Measurements from ENCODE around the gene FOXK2.

The FOXK2 gene

GRCh38 chr17:82600731-82601446 is 81.4 kb downstream of the FOXK2 start:
- H2AFZ ChIP-seq (ENCODE audit: low read depth), result no peak overlapping the region
- no peaks in the 10 kb centered on the region for H3K79me2 ChIP-seq (ENCODE audit: insufficient read depth, low read depth)
- H3K4me3 ChIP-seq (IDR thresholded peaks at IDR 0.05; ENCODE audit: insufficient read depth, low read depth, low read length), result no peak overlapping the region
- no peak overlapping the region for H3K27ac ChIP-seq
- no peaks in the 10 kb centered on the region for H3K27me3 ChIP-seq (ENCODE audit: insufficient read depth, low read depth)
- no peaks in the 10 kb centered on the region for H4K20me1 ChIP-seq (ENCODE audit: insufficient read depth)
- H3K36me3 ChIP-seq (ENCODE audit: insufficient read depth), result no peaks in the 10 kb centered on the region; the same call in 1 of the 2 replicates
- H3K9ac ChIP-seq, result no peak overlapping the region
- H3K4me2 ChIP-seq, result no peak overlapping the region
- H3K4me1 ChIP-seq (ENCODE audit: low read depth, poor library complexity, severe bottlenecking), result no peaks in the 10 kb centered on the region
- no peak for TF ChIP-seq CTCF (conservative IDR thresholded peaks at IDR 0.05; ENCODE audit: low read depth, low read length)

- TF ChIP-seq CTCF (conservative IDR thresholded peaks at IDR 0.05; ENCODE audit: low read depth, low read length), result no peak
- no peak overlapping the region for H3K9ac ChIP-seq
- no peaks in the 10 kb centered on the region for H3K79me2 ChIP-seq (ENCODE audit: insufficient read depth, low read depth)
- H2AFZ ChIP-seq (ENCODE audit: low read depth), result no peak overlapping the region
- H3K27me3 ChIP-seq (ENCODE audit: insufficient read depth, low read depth), result no peaks in the 10 kb centered on the region
- no peaks in the 10 kb centered on the region for H3K4me1 ChIP-seq (ENCODE audit: low read depth, poor library complexity, severe bottlenecking)
- H3K36me3 ChIP-seq (ENCODE audit: insufficient read depth), result no peaks in the 10 kb centered on the region; the same call in 1 of the 2 replicates
- no peaks in the 10 kb centered on the region for H4K20me1 ChIP-seq (ENCODE audit: insufficient read depth)
- H3K4me3 ChIP-seq (IDR thresholded peaks at IDR 0.05; ENCODE audit: insufficient read depth, low read depth, low read length), result no peak overlapping the region
- H3K4me2 ChIP-seq, result no peak overlapping the region
- no peak overlapping the region for H3K27ac ChIP-seq
These were observed 82.0 kb downstream of the FOXK2 start for GRCh38 chr17:82601447-82602000.

GRCh38 chr17:82602487-82602886 is 83.0 kb downstream of the FOXK2 start:
- Histone ChIP-seq H4K20me1 (ENCODE audit: insufficient read depth) (no peaks in the 10 kb centered on the region), H3K4me1 (ENCODE audit: low read depth, poor library complexity, severe bottlenecking) (no peaks in the 10 kb centered on the region), H3K79me2 (ENCODE audit: insufficient read depth, low read depth) (no peaks in the 10 kb centered on the region), H3K4me3 (IDR thresholded peaks at IDR 0.05; ENCODE audit: insufficient read depth, low read depth, low read length) (no peak overlapping the region), H3K27me3 (ENCODE audit: insufficient read depth, low read depth) (no peaks in the 10 kb centered on the region), H2AFZ (ENCODE audit: low read depth) (no peak overlapping the region), H3K9ac (no peak overlapping the region), H3K36me3 (ENCODE audit: insufficient read depth) (no peaks in the 10 kb centered on the region; the same call in 1 of the 2 replicates), H3K4me2 (no peak overlapping the region), H3K27ac (no peak overlapping the region)
- no peak for TF ChIP-seq CTCF (conservative IDR thresholded peaks at IDR 0.05; ENCODE audit: low read depth, low read length)

GRCh38 chr17:82602986-82603710 is 83.6 kb downstream of the FOXK2 start:
- Histone ChIP-seq H3K36me3 (ENCODE audit: insufficient read depth) (no peaks in the 10 kb centered on the region; the same call in 1 of the 2 replicates), H4K20me1 (ENCODE audit: insufficient read depth) (no peaks in the 10 kb centered on the region), H3K79me2 (ENCODE audit: insufficient read depth, low read depth) (no peaks in the 10 kb centered on the region), H3K4me1 (ENCODE audit: low read depth, poor library complexity, severe bottlenecking) (no peaks in the 10 kb centered on the region), H3K27me3 (ENCODE audit: insufficient read depth, low read depth) (no peaks in the 10 kb centered on the region), H2AFZ (ENCODE audit: low read depth) (no peak overlapping the region), H3K4me2 (no peak overlapping the region), H3K27ac (no peak overlapping the region), H3K9ac (no peak overlapping the region), H3K4me3 (IDR thresholded peaks at IDR 0.05; ENCODE audit: insufficient read depth, low read depth, low read length) (no peak overlapping the region)
- no peak for TF ChIP-seq CTCF (conservative IDR thresholded peaks at IDR 0.05; ENCODE audit: low read depth, low read length)

Measured in KMS-11 (cell line).